ENCODE data around the gene IMMT. TPM values are rescaled to one million over a fixed set of nuclear protein-coding genes. Genes with fewer than 3 reads are reported as not detected.

The IMMT gene
- total RNA-seq, 4 donors from 2014 or later = 45.8 to 56.4 (median 48.8) TPM

DNA sequence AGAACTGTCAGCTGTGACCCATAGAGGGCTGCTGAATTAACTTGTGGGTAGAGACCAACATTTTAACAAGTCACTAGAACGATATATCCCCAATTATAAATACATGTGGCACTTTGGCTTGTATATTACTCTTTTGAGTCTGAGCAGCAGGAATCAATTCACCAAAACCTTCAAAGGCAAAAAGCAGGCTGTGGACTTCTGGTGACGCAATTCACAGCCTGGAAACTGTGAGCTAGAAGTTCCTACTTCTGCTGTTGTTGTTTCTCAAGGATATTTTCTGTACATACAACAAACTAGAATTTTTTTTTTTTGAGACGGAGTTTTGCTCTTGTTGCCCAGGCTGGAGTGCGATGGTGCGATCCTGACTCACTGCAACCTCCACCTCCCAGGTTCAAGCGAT is 52.0 kb downstream of the IMMT start:
- DNase-seq (ENCODE audit: low spot score in 2 of 2) = no peak
- WGBS, 2 donors = 81 to 83% methylated on average over 6 of the region's 6 CpGs
- intact Hi-C loops (cut with DNase I; ENCODE audit: low total_unique reads) = no loop called here
- H3K4me3 ChIP-seq (ENCODE audit: low read depth, poor library complexity, severe bottlenecking) = no peak overlapping the region
- TF ChIP-seq, protein P1, sequence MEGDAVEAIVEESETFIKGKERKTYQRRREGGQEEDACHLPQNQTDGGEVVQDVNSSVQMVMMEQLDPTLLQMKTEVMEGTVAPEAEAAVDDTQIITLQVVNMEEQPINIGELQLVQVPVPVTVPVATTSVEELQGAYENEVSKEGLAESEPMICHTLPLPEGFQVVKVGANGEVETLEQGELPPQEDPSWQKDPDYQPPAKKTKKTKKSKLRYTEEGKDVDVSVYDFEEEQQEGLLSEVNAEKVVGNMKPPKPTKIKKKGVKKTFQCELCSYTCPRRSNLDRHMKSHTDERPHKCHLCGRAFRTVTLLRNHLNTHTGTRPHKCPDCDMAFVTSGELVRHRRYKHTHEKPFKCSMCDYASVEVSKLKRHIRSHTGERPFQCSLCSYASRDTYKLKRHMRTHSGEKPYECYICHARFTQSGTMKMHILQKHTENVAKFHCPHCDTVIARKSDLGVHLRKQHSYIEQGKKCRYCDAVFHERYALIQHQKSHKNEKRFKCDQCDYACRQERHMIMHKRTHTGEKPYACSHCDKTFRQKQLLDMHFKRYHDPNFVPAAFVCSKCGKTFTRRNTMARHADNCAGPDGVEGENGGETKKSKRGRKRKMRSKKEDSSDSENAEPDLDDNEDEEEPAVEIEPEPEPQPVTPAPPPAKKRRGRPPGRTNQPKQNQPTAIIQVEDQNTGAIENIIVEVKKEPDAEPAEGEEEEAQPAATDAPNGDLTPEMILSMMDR (IDR thresholded peaks at IDR 0.05) = no peak
- no peak for TF ChIP-seq POLR2A (IDR thresholded peaks at IDR 0.05)

- 58 to 61% methylated on average over 3 of the region's 3 CpGs for WGBS, 2 donors
- no peak for DNase-seq (ENCODE audit: low spot score in 2 of 2)
- H3K4me3 ChIP-seq (ENCODE audit: low read depth, poor library complexity, severe bottlenecking) = no peak overlapping the region
- intact Hi-C loops (cut with DNase I; ENCODE audit: low total_unique reads) = no loop called here
- TF ChIP-seq POLR2A (IDR thresholded peaks at IDR 0.05) = no peak
- TF ChIP-seq, protein P1 (IDR thresholded peaks at IDR 0.05) = no peak
These were observed 52.6 kb downstream of the IMMT start for GRCh38 chr2:86142436-86143257.

- no peak overlapping the region for H3K4me3 ChIP-seq (ENCODE audit: low read depth, poor library complexity, severe bottlenecking)
- intact Hi-C loops (cut with DNase I; ENCODE audit: low total_unique reads) = no loop called here
- WGBS, 2 donors = 80 to 82% methylated on average over 4 of the region's 4 CpGs
- TF ChIP-seq, protein P1 (IDR thresholded peaks at IDR 0.05) = no peak
- TF ChIP-seq POLR2A (IDR thresholded peaks at IDR 0.05) = no peak
- no peak for DNase-seq (ENCODE audit: low spot score in 2 of 2)
These were observed 54.3 kb downstream of the IMMT start for GRCh38 chr2:86140969-86141392.

DNA sequence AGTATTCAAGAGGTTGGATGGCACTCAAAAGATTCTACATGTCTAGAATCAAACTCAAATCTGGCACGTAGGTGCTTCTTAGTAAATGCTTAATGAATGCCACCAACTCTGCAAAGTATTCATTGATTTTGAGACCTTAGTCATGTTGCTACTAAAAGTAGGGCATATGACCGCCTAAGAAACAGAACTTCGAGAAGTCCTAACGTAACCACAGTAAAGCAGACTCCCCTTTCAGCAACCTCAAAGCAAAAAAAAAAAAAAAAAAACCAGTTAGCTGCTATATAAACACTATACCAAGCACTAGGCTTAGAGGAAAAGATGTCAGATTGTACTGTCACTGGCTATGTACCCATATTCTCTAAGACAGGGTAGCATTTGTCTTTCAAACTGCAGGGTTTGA is 55.3 kb downstream of the IMMT start:
- 83 to 88% methylated on average over 4 of the region's 4 CpGs for WGBS, 2 donors
- no peak overlapping the region for H3K4me3 ChIP-seq (ENCODE audit: low read depth, poor library complexity, severe bottlenecking)
- TF ChIP-seq, protein P1 (IDR thresholded peaks at IDR 0.05) = no peak
- no peak for TF ChIP-seq POLR2A (IDR thresholded peaks at IDR 0.05)
- no peak for DNase-seq (ENCODE audit: low spot score in 2 of 2)
- intact Hi-C loops (cut with DNase I; ENCODE audit: low total_unique reads) = no loop called here

- H3K4me3 ChIP-seq (ENCODE audit: low read depth, poor library complexity, severe bottlenecking) = no peak overlapping the region
- TF ChIP-seq, protein P1 (IDR thresholded peaks at IDR 0.05) = no peak
- TF ChIP-seq POLR2A (IDR thresholded peaks at IDR 0.05) = no peak
- no peak for DNase-seq (ENCODE audit: low spot score in 2 of 2)
- intact Hi-C loops (cut with DNase I; ENCODE audit: low total_unique reads) = no loop called here
- WGBS, 2 donors = 94 to 98% methylated on average over 7 of the region's 7 CpGs
These were observed 56.3 kb downstream of the IMMT start for GRCh38 chr2:86138736-86139625.
